Urinary bladder (tissue), 4 donors: ENCODE results near the gene MYO7B. TPM values are rescaled to one million over a fixed set of nuclear protein-coding genes. Genes with fewer than 3 reads are reported as not detected.
"Not testable (repeated sequence)": the region's sequence is repeated elsewhere in the genome, so short reads cannot be mapped to it uniquely, and the experiment has no call there.

Source experiments
- DNase-seq: peaks from one replicate; pipeline ENCODE4 v3.0.0-alpha.2; 2015; ENCODE audit errors: extremely low spot score
- H3K27ac ChIP-seq: one replicate; pipeline ENCODE4 v1.5.1; 2013; ENCODE audit warnings: low read depth, mild to moderate bottlenecking, moderate library complexity
- H3K36me3 ChIP-seq: one replicate; pipeline ENCODE4 v1.6.1; 2013; ENCODE audit warnings: mild to moderate bottlenecking, moderate library complexity; ENCODE audit not compliant: insufficient read depth
- H3K4me1 ChIP-seq: one replicate; pipeline ENCODE4 v1.6.1; 2013; ENCODE audit warnings: mild to moderate bottlenecking, moderate library complexity; ENCODE audit not compliant: insufficient read depth
- H3K4me3 ChIP-seq: one replicate; pipeline ENCODE4 v1.5.1; 2013; ENCODE audit warnings: low read depth, low read length
- whole genome bisulfite sequencing: extraction: QIAGEN DNeasy Blood & Tissue Kit; methylation state at CpG from one replicate; pipeline ENCODE4 v1.1.7; 2013; 5-methylcytosine and 5-hydroxymethylcytosine counted together
- polyA plus RNA-seq: library from polyadenylated mRNA; stranded (reverse); fragments of 200-250 nt; gene quantifications from one replicate; pipeline ENCODE4 v1.2.3, GENCODE V29; 2013
- total RNA-seq: library from RNA; depleted of rRNA; stranded (reverse); fragments of >200 nt; gene quantifications from one replicate; pipeline ENCODE4 v1.2.3, GENCODE V29; 2014
- donor health status: healthy with polysubstance abuse.
- donor health status: healthy.

MYO7B gene
- total and polyA plus RNA-seq, 2 donors: 0.11 to 0.51 TPM

GRCh38 chr2:127566139-127566417 lies 30.6 kb downstream of the MYO7B start:
- no peak for DNase-seq
- Histone ChIP-seq H3K4me1 (no peaks in the 10 kb centered on the region), H3K27ac (no peak overlapping the region), H3K4me3 (no peak overlapping the region), H3K36me3 (no peaks in the 10 kb centered on the region)
- WGBS: 97% methylated on average over 5 of the region's 5 CpGs

DNA sequence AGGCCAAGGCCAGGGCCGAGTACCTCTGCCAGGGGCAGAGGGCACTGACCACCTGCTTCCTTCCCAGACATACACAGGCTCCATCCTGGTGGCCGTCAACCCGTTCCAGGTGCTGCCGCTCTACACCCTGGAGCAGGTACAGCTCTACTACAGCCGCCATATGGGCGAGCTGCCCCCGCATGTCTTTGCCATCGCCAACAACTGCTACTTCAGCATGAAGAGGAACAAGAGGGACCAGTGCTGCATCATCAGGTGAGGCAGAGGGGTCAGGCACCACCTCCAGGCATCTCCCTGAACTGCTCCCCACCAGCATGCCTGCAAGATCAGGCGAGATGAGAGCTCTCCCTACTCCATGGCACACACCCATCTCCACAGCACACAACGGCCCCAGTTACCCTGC lies 31.1 kb downstream of the MYO7B start:
- Histone ChIP-seq H3K4me1 (no peaks in the 10 kb centered on the region), H3K4me3 (no peak overlapping the region), H3K27ac (no peak overlapping the region), H3K36me3 (no peaks in the 10 kb centered on the region)
- DNase-seq: no peak
- 91% methylated on average over 10 of the region's 10 CpGs for WGBS

DNA sequence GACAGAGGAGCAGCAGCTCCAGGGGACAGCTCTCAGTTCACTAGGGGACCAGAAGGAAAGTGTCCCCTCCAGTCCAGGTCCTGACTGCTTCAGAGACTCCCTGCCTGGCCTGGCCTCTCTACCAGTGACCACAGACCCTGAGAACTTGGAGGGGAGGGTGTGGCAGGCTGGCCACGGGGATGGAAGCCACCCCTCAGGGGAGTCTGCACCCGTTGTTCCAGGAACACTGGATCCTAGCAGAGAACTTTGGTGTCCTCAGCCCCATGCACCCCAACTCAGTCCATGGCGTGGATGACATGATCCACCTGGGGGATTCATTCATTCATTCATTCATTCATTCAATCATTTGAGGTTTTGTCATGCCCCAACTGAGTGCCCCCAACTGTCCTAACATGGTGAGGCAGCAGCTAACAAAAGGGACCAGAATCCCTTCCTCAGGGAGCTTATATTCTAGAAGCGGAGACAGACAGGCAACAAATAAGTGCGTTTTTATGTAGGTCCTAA lies 31.9 kb downstream of the MYO7B start:
- no peak for DNase-seq
- no peak overlapping the region for H3K27ac ChIP-seq

GRCh38 chr2:127568128-127568527 lies 32.6 kb downstream of the MYO7B start:
- Histone ChIP-seq H3K27ac (no peak overlapping the region), H3K4me1 (no peaks in the 10 kb centered on the region), H3K4me3 (no peak overlapping the region), H3K36me3 (no peaks in the 10 kb centered on the region)
- DNase-seq: no peak
- 88% methylated on average over 6 of the region's 6 CpGs for WGBS

More for the DNA sequence above, 31.9 kb downstream of the MYO7B start:
- Histone ChIP-seq H3K36me3 (no peaks in the 10 kb centered on the region), H3K4me3 (no peak overlapping the region), H3K4me1 (no peaks in the 10 kb centered on the region)
- 88% methylated on average over 5 of the region's 5 CpGs for WGBS

DNA sequence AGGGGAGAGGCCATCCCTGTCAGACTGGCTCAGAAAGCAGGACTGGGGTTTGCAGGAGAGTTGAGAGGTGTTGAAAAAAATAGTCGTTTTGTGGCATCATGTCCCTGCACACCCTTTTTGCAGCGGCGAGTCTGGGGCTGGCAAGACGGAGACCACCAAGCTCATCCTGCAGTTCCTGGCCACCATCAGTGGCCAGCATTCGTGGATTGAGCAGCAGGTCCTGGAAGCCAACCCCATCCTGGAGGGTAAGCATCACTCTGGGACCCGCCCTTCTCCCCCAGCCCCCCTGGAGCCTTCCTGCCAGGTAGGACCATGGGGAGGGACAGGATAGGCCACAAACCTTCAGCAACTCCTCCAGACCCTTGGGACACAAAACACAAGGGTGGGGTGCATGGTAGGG lies 34.2 kb downstream of the MYO7B start:
- no peak for DNase-seq
- Histone ChIP-seq H3K4me1 (no peaks in the 10 kb centered on the region), H3K27ac (no peak overlapping the region), H3K36me3 (no peaks in the 10 kb centered on the region), H3K4me3 (no peak overlapping the region)
- WGBS: 86% methylated on average over 6 of the region's 6 CpGs

DNA sequence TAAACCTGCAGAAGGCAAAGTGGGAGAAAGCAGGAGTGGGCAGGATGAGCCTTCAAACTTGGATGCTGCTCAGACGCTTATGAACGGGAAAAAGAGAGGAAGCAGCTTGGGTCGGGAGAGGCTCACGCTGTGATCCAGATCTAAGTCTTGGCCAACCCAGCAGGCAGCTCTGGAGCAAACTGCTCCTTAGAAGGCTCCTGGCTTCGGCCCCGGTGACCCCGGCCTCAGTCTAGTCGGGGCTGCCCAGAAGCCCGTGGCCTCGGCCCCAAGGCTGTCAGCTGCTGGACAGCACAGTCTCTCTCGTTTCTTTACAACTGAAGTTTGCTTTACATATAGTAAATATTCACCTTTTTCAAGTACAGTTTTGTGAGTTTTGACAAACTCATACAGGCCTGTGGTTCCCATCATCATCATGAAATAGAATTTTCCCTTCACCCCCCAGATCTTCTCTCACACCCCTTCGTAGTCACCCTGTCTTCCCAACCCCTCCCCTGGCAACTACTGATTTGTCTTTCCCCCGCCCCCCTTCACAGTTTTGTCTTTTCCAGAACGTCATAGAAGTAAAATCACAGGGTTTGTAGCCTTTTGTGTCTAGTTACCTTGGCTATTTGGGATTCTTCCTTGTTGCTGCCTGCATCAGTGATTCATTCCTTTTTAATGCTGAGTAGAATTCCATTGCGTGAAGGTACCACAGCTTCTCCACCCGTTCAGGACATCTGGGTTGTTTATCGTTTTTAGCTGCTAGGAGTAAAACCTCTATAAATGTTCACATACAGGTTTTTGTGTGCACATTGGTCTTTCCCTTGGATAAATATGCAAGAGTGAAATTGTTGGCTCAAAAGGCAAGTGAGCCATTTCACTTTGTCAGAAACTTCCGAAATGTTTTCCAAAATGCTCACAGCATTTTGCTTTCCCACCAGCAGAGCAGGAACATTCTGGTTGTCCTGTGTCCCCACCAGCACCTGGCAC lies 35.1 kb downstream of the MYO7B start:
- Histone ChIP-seq H3K4me1 (no peaks in the 10 kb centered on the region), H3K36me3 (no peaks in the 10 kb centered on the region), H3K27ac (no peak overlapping the region), H3K4me3 (no peak overlapping the region)
- WGBS: 61% methylated on average over 18 of the region's 18 CpGs
- no peak for DNase-seq

GRCh38 chr2:127572352-127572751 lies 36.9 kb downstream of the MYO7B start:
- H3K4me1 ChIP-seq, H3K36me3 ChIP-seq, H3K27ac ChIP-seq, DNase-seq, H3K4me3 ChIP-seq: not testable (repeated sequence)
- WGBS: 99% methylated on average over 2 of the region's 2 CpGs

DNA sequence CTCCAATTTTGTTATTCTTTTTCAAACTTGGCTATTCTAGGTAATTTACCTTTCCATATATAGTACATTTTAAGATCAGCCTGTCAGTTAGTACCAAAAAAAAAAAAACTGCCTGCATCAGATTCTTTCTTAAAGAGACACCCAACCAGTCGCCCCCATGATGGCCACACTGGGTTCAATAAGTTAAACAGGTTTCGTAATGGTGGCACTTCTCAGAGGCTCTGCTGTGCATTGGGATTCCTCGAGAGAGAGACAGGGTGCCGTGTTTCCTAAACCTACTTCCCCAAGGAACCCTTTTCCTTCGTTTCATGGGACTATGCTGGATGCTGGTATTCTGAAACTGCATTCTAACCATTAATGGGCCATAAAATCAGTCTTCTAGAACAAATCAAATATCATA lies 37.4 kb downstream of the MYO7B start:
- Histone ChIP-seq H3K36me3 (no peaks in the 10 kb centered on the region), H3K4me3 (no peak overlapping the region), H3K27ac (no peak overlapping the region), H3K4me1 (no peaks in the 10 kb centered on the region)
- DNase-seq: no peak
- WGBS: 94% methylated on average over 5 of the region's 5 CpGs

- H3K27ac ChIP-seq: no peak overlapping the region
- H3K4me3 ChIP-seq: no peak overlapping the region
- H3K4me1 ChIP-seq: no peaks in the 10 kb centered on the region
- 88% methylated on average over 6 of the region's 6 CpGs for WGBS
- H3K36me3 ChIP-seq: no peaks in the 10 kb centered on the region
- DNase-seq: no peak
These were observed 37.8 kb downstream of the MYO7B start for GRCh38 chr2:127573298-127573697.

DNA sequence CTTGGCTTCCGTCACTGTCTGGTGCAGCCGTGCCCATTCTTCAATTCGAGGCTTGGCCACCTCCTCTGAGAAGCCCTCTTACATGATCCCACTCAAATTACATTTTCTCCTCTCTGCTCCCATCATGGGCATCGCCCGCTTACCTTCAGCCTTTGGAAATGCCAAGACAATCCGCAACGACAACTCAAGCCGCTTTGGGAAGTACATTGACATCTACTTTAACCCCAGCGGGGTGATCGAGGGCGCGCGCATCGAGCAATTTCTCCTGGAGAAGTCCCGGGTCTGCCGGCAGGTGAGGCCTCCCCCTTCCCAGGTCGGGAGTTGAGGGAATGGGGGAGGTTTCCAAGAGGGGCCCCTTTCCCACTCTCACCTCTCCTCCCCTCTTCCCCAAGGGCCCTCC lies 38.3 kb downstream of the MYO7B start:
- Histone ChIP-seq H3K4me3 (no peak overlapping the region), H3K4me1 (no peaks in the 10 kb centered on the region), H3K27ac (no peak overlapping the region), H3K36me3 (no peaks in the 10 kb centered on the region)
- no peak for DNase-seq
- 93% methylated on average over 17 of the region's 17 CpGs for WGBS

DNA sequence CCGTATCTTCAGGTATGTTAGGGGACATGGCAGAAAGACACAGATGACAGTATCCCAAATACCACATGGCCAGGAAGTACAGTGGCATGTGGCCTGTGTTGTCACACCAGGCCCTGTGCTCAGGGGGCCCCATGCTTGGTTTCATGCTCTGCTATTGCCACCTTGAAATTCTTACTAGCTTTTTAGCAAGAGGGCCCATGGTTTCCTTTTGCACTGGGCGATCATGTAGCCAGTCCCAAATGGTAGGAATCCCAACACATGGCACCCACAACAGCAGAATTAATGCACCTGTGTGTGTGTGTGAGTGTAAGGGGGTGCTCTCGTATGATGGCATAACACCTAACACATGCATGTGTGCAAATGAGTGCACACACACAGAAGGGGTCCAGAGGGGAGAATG lies 39.2 kb downstream of the MYO7B start:
- Histone ChIP-seq H3K27ac (no peak overlapping the region), H3K4me1 (no peaks in the 10 kb centered on the region), H3K4me3 (no peak overlapping the region), H3K36me3 (no peaks in the 10 kb centered on the region)
- over 99% methylated on average over 3 of the region's 3 CpGs for WGBS
- DNase-seq: no peak

GRCh38 chr2:127575185-127575765 lies 39.8 kb downstream of the MYO7B start:
- Histone ChIP-seq H3K27ac (no peak overlapping the region), H3K4me3 (no peak overlapping the region), H3K4me1 (no peaks in the 10 kb centered on the region), H3K36me3 (no peaks in the 10 kb centered on the region)
- DNase-seq: no peak
- 94% methylated on average over 4 of the region's 4 CpGs for WGBS

DNA sequence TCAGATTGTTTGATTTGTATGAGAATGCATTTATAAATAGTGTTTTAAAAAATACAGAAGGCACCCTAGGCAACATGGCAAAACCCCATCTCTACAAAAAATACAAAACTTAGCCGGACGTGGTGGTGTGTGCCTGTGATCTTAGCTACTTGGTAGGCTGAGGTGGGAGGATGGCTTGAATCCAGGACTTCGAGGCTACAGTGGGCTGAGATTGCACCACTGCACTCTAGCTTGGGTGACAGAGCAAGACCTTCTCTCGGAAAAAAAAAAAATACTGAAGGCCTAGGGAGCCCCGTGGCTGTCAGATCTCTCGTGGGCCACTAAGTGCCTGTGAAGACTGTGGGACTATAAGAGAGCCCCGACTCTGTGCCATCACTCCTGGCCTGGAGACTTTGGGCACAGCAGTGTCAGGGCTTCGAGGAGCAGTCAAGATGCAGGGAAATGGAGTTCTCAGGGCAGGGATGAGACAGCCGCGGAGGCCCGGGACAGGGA lies 40.5 kb downstream of the MYO7B start:
- Histone ChIP-seq H3K4me1 (no peaks in the 10 kb centered on the region), H3K4me3 (no peak overlapping the region), H3K27ac (no peak overlapping the region), H3K36me3 (no peaks in the 10 kb centered on the region)
- WGBS: 45% methylated on average over 11 of the region's 11 CpGs
- no peak for DNase-seq
